ENCODE measurements around the gene FBXL19.

FBXL19 gene

DNA sequence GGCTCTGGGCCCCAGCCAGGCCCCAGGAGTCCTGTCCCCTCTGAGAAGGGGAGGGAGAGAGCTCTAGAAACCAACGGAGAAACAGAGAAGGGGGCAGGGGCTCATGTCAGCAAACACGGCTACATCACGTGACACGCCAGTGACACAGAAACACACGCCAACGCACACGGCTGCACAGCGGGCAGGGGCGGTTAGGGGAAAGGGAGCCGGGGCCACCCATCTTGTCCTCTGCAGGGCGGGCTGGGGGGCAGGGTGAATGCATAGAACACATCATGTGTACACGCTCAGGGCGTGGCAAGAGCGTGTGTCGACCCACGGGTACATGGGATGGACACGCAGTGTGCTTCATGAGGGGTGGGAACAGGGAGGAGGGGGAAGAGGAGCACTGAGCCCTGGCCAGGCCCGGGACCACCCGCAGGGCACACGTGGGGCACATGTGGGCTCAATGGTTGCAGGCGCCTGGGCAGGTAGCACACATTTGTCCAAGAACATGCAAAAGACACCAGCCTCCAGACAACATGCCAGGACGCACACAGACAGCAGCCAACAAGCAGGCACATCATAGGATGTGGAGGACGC lies 66.2 kb downstream of the FBXL19 start:
- DNase-seq (ENCODE audit: low spot score), result no peak

DNA sequence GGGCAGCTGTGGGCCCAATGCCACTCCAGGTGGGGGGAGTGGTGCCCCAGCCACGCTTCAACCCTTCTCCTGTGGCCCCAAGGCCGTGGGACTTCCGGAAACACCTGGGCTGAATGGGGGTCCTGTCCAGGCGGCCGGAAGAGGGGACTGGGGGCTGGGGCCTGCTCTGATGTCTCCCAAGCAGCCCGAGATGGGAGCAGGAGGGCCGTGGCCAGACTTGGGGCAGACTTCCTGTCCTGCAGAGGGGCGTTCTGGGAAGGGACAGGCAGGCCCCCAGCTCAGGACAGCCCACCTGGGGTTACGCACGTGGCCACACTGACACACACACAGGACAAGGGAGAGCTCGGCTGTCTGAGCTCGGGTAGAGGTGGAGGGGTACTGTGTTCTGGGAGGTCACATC lies 66.7 kb downstream of the FBXL19 start:
- no peak for DNase-seq (ENCODE audit: low spot score)

DNA sequence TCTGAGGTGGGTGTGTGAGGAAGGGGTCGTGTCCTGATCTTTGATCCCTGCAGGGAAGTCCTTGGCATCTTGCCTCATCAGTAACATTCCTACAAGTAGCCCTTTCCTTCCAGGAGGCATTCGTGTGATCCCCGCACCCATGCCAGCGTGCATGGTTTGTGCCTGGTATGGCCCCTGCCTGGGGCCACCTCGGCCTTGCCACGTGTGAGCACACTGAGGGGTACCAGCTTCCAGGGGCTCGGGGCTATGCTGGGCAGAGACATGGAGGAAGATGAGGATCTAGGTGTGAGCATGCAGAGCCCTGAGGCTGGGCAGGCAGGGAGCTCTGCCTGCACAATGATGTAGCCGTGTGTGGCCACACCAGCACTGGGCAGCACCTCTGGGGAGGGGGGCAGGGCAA lies 67.7 kb downstream of the FBXL19 start:
- no peak for DNase-seq (ENCODE audit: low spot score)

GRCh38 chr16:30992276-30992780 lies 69.0 kb downstream of the FBXL19 start:
- no peak for DNase-seq (ENCODE audit: low spot score)

- no peak for DNase-seq (ENCODE audit: low spot score)
Measured at GRCh38 chr16:30992931-30993816, 69.8 kb downstream of the FBXL19 start.

- no peak for DNase-seq (ENCODE audit: low spot score)
Measured at GRCh38 chr16:30995927-30996323, 72.6 kb downstream of the FBXL19 start.

DNA sequence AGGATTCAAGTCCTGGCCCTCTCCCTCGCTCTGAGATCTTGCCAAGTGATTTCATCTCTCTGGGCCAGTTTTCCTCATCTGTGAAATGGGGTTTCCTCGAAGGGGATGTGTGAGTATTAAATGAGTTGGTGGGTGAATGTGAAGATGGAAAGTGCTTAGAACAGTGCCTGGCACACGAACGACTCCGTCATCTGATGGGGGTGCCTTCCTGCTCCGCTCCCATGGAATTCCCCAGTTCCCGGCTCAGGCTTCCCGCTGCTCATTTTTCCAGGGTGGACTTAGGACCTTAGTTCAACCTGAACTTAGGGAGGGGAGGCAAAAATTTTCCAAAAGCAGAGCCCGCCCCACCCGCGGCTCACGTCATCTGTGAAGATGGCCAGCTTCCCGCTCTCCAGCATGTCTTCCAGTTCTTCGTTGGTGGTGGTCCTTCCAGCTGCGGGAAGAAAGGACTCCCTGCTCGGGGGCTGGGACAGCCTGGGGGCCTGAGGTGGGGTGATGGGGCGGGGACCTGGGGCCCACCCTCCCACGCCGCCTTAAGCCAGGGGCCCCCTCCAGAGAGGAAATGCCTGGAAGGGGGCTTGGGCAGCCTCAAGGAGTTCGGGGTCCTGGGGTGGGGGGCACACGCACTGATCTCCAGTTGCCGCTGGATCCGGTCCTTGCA lies 73.1 kb downstream of the FBXL19 start:
- no peak for DNase-seq (ENCODE audit: low spot score)

GRCh38 chr16:30996985-30997724 lies 73.8 kb downstream of the FBXL19 start:
- peak; percentile 85 for DNase-seq (ENCODE audit: low spot score)

DNA sequence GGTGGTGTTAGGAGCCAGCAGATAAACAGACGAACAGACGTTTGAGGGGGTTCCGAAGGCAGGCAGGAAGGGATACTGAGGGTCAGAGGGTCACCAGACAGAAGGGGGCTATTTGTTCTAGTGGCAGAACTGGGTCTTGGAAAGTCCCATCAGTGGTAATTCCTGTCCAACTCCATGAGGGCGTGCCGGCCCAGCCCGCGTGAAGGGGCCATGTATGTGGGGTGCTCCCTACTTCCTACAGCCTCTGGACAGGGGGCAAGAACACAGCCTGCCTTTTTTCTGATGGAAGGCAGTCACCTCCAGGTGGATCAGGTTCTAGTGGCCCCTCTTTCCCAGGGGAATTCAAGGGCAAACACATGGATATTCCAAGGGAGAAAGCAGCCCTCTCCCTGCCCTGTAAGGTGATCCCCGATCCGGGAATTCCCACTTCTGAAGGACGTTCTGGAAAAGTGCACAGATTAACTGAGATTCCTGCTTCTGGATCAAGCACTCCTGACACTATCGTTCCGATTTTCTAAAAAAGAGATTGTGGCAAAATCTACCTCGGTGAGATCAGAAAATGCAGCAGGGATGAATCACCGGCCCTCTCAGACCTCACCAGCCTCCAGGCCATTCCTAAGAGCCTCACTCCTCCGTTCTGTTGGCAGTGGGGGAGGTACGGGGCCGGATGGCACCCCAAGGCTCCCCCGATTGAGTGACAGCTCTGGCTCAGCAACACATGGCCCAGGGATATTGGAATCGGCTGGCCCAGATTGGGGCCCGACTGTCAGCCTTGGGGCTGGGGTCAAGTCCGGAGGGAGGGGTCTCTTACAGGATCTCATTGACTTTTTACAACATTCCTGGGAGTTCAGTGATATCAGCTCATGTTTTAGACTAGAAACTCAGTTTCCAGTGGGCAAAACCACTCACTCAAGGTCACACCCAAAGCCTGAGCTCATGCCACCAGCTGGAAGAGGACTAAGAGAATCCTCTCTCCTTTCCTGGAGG lies 74.6 kb downstream of the FBXL19 start:
- DNase-seq (ENCODE audit: low spot score), result no peak

All from left forelimb (tissue), 1 donor.